ENCODE data around the gene USP36.

- TF ChIP-seq CTCF (conservative IDR thresholded peaks at IDR 0.05; ENCODE audit: low read length) (no peak), EZH2phosphoT487 (IDR thresholded peaks at IDR 0.05; ENCODE audit: borderline replicate concordance, low read depth, low read length) (no peak)
These were observed 19.8 kb downstream of the USP36 start for GRCh38 chr17:78820841-78821240.

Data from OCI-LY7 (cell line).